Middle frontal gyrus (tissue), 1 donor: ENCODE data around the gene MMP13.
"Not testable (repeated sequence)": the region's sequence is repeated elsewhere in the genome, so short reads cannot be mapped to it uniquely, and the experiment has no call there.

ENCODE experiments used
- DNase-seq: peaks from one replicate; pipeline ENCODE4 v3.0.0-alpha.2; 2015; ENCODE audit warnings: low spot score; ENCODE audit errors: extremely low spot score

Gene MMP13

GRCh38 chr11:102955624-102956023, at the start of gene MMP13:
Gene MMP13, minus strand, starts transcription at chr11:102955732. Its CDS starts 27 bp downstream, at chr11:102955705.
- DNase-seq = no peak

- not testable (repeated sequence) for DNase-seq
Measured at GRCh38 chr11:103004234-103004633, 48.7 kb upstream of the MMP13 start.

GRCh38 chr11:102994105-102994504, 38.6 kb upstream of the MMP13 start:
- DNase-seq = no peak

- no peak for DNase-seq
Measured at GRCh38 chr11:102991776-102992175, 36.2 kb upstream of the MMP13 start.

- no peak for DNase-seq
Measured at GRCh38 chr11:102990145-102990544, 34.6 kb upstream of the MMP13 start.

GRCh38 chr11:102989379-102990047, 34.0 kb upstream of the MMP13 start:
- no peak for DNase-seq

- DNase-seq = no peak
Measured at GRCh38 chr11:102986815-102987214, 31.3 kb upstream of the MMP13 start.

- no peak for DNase-seq
Measured at GRCh38 chr11:102985850-102986249, 30.3 kb upstream of the MMP13 start.

GRCh38 chr11:102983486-102983885, 28.0 kb upstream of the MMP13 start:
- no peak for DNase-seq

- DNase-seq = no peak
Measured at GRCh38 chr11:102981324-102981910, 25.9 kb upstream of the MMP13 start.

- no peak for DNase-seq
Measured at GRCh38 chr11:102974552-102975280, 19.2 kb upstream of the MMP13 start.

- not testable (repeated sequence) for DNase-seq
Measured at GRCh38 chr11:102973698-102974097, 18.2 kb upstream of the MMP13 start.

- DNase-seq = no peak
Measured at GRCh38 chr11:102972853-102973252, 17.3 kb upstream of the MMP13 start.

- DNase-seq = no peak
Measured at GRCh38 chr11:102971766-102972165, 16.2 kb upstream of the MMP13 start.

- DNase-seq = no peak
Measured at GRCh38 chr11:102967497-102967896, 12.0 kb upstream of the MMP13 start.

- DNase-seq = no peak
Measured at GRCh38 chr11:102966011-102966410, 10.5 kb upstream of the MMP13 start.

GRCh38 chr11:102964867-102965266, 9.3 kb upstream of the MMP13 start:
- DNase-seq = no peak

GRCh38 chr11:102957953-102958352, 2.4 kb upstream of the MMP13 start:
- no peak for DNase-seq

- no peak for DNase-seq
Measured at GRCh38 chr11:102950622-102951081, 4.9 kb downstream of the MMP13 start.

GRCh38 chr11:102946237-102946636, 9.3 kb downstream of the MMP13 start:
- DNase-seq = no peak

GRCh38 chr11:102940714-102941588, 14.6 kb downstream of the MMP13 start:
- DNase-seq = peak; percentile 32
